T-helper 2 cell treated with Interferon-gamma antibody and Interleukin-4, amounts not matched to agents 100 ng/mL and 5 ng/mL, for 36 hours (primary cell): ENCODE data around the gene IL12RB1. TPM values are rescaled to one million over a fixed set of nuclear protein-coding genes. Genes with fewer than 3 reads are reported as not detected.
"Not testable (repeated sequence)": the region's sequence is repeated elsewhere in the genome, so short reads cannot be mapped to it uniquely, and the experiment has no call there.

Experiments used
- intact Hi-C: fragments of 100-400 bp; cut with micrococcal nuclease; formaldehyde crosslinking; loops from one replicate; pipeline ENCODE4 v1.15.1; 2023
- total RNA-seq: library from RNA; stranded (reverse); gene quantifications from 2 replicates; pipeline ENCODE4 v1.2.3, GENCODE V29; 2022

Gene IL12RB1
- total RNA-seq, 1 donor from 2014 or later: 93.9 TPM

- intact Hi-C loops: no loop called here
These were observed 33.0 kb downstream of the IL12RB1 start for GRCh38 chr19:18053576-18054219.

DNA sequence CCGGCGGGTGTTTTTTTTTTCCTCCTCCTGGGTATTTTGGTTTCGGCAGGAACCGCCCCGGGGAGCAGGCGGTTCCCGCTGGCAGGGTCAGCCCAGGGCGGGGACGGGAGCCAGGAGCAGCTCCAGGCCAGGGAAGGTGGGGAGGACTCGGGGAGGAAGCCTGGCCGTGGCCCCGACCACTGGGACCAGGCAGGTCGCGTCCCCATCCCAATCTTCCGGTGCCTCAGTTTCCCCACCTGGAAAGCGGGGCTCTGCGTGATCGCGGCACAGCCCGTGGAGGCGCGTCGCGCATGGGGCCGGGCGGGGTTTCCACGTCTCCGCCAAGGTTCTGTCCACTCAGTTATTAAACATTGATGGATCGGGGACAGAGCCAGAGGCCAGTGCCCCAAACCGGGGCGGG lies 34.8 kb downstream of the IL12RB1 start:
- intact Hi-C loops: no loop called here

- intact Hi-C loops: no loop called here
These were observed 37.3 kb downstream of the IL12RB1 start for GRCh38 chr19:18049385-18049784.

GRCh38 chr19:18046059-18046718 lies 40.5 kb downstream of the IL12RB1 start:
- intact Hi-C loops: no loop called here

- intact Hi-C loops: loop anchor here (1.0 to 2.0 kb wide), 3 partner anchors 13 to 38 kb away; no protein-coding TSS in a partner anchor
These were observed 41.3 kb downstream of the IL12RB1 start for GRCh38 chr19:18045307-18046050.

- intact Hi-C loops: loop anchor here (1.0 to 2.0 kb wide), 3 partner anchors 13 to 38 kb away; no protein-coding TSS in a partner anchor
These were observed 41.9 kb downstream of the IL12RB1 start for GRCh38 chr19:18044825-18045304.

DNA sequence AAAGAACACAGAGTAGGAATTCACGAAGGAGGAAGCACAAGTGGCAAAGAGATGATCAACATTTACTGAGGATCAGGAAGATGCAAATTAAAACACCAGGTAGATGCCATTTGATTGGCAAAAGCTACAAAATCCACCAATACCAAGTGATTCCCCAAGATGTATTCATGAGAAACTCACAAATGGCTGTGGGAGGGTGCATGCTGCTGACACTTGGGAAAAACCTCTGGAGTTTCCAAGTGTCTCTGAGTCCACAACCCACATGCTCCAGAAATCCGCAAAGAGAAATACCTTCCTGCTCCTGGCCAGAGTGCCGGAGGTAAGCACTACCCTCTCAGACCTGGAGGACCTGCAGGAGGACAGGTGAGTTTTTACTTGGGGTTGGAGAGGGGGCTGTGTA lies 43.1 kb downstream of the IL12RB1 start:
- intact Hi-C loops: loop anchor here (2.0 kb wide), 1 partner anchor 23 kb away; no protein-coding TSS in a partner anchor

- intact Hi-C loops: no loop called here
These were observed 45.7 kb downstream of the IL12RB1 start for GRCh38 chr19:18041054-18041453.

DNA sequence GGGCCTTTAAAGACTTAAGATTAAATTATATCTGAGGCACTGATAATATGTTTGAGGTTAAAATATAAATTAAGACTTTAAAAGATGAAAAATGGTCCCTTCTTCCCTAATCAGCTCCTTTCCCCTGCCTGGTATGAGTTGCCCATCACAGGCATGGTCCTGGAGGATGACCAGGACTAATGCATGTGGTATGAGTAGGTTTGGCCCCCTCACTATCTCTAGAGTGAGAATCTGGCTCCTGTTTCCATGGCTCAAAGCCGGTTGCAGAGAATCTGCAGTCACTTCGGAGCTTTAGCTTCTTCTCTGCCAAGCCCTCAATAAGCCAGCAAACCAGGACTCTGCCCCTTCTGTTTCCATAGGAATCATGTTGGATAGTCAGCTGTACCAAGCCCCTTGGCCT lies 54.6 kb downstream of the IL12RB1 start:
- intact Hi-C loops: not testable (repeated sequence)

GRCh38 chr19:18031401-18031800 lies 55.3 kb downstream of the IL12RB1 start:
- intact Hi-C loops: not testable (repeated sequence)

GRCh38 chr19:18029617-18030338 lies 57.0 kb downstream of the IL12RB1 start:
- intact Hi-C loops: no loop called here

GRCh38 chr19:18027151-18027550 lies 59.6 kb downstream of the IL12RB1 start:
- intact Hi-C loops: no loop called here

DNA sequence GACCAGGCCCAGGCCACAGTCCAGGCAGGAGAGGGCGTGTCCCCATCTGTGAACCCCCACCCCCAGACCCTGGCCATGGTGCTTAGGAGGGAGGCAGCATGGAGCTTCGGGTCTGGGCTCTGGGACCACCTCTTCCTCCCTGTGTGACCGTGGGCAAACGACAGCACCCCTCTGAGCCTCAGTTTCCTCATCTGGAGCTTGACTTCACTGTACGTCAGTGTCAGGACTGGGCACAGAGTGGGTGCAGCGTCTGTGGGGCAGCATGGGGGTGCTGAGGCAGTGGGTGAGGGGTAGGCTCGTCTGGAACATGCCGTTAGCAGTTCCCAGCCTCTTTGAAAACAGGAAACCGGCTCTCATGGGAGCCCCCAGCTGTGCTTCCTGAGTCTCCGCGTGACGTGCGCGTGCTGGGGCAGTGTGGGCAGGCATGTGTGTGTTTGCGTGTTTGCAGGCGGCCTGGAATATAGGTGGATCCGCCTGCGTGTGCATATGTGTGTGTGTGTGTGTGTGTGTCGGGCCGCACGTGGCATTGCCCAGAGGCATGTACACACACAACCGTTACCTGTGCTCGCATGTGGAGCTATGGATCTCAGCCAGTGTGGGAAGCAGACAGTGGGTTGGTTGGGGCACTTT lies 63.0 kb downstream of the IL12RB1 start:
- intact Hi-C loops: no loop called here

DNA sequence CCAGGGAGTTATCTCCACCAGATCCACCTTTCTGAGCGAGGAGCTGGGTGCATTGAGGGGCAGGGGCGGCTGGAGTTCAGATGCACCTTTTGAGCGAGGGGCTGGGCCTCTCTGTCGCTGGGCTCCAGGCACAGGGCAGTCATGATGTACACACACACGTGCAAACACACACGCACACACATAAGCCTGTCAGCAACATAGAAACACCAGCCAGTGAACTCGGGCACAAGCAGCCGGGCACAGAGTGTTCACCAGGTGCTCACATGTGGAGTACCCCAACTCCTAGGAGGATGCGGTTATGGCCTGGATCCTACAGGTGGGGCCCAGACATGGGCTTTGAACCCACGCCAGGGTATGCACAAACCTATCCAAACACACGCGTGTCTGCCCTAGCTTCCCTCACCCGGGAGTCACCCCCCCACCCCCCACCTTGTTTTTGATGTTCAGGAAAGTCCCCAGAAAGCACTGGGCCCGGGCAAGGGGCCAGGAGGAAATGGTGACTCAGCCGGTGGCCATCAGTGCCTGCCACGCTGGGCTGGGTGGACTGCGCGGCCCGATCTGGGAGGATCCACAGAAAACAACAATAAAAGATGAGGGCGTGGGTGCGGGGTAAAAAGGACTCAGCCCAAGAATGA lies 65.5 kb downstream of the IL12RB1 start:
- intact Hi-C loops: loop anchor here (2.0 kb wide), 1 partner anchor 24 kb away; no protein-coding TSS in a partner anchor

- intact Hi-C loops: loop anchor here (2.0 kb wide), 1 partner anchor 24 kb away; no protein-coding TSS in a partner anchor
These were observed 66.3 kb downstream of the IL12RB1 start for GRCh38 chr19:18020212-18021085.

- intact Hi-C loops: no loop called here
These were observed 69.3 kb downstream of the IL12RB1 start for GRCh38 chr19:18017275-18018083.

DNA sequence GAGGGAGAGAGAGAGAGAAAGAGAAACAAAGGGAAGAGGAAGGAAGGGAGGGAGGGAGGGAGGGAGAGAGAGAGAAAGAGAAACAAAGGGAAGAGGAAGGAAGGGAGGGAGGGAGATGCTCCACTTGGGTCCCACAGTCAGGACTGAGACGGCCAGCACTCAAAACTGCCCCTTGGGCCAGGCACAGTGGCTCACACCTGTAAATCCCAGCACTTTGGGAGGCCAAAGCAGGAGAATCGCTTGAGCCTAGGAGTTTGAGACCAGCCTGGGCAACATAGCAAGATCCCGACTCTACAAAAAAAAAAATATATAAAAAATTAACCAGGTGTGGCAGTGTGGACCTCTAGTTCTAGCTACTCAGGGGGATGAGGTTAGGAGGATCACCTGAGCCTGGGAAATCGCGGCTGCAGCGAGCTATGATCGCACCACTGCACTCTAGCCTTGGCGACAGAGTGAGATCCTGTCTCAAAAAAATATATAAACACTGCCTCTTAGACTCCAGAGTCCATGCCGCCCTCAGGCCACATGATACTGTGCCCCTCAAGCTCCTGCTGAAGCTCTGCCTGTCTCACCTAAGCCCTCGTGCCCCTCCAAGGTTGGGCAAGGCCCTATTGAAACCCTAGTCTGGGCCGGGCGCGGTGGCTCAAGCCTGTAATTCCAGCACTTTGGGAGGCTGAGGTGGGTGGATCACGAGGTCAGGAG lies 70.4 kb downstream of the IL12RB1 start:
- intact Hi-C loops: no loop called here

GRCh38 chr19:18014197-18014596 lies 72.5 kb downstream of the IL12RB1 start:
- intact Hi-C loops: no loop called here
